ENCODE results near the gene RETREG2. TPM values are rescaled to one million over a fixed set of nuclear protein-coding genes. Genes with fewer than 3 reads are reported as not detected.

The RETREG2 gene
- total RNA-seq, 1 experiment from 2014 or later, result 46.7 TPM

GRCh38 chr2:219167997-219168396 is 10.1 kb upstream of the RETREG2 start:
- H4K8ac ChIP-seq (replicated peaks; ENCODE audit: insufficient read length, low read depth, low read length), result no peak overlapping the region
- no peak overlapping the region for H3K23ac ChIP-seq (ENCODE audit: insufficient read length, low read depth, low read length)
- no peak overlapping the region for H3T11ph ChIP-seq (ENCODE audit: low read length)
- H3K4ac ChIP-seq (ENCODE audit: low read depth, low read length), result no peak overlapping the region
- no peak overlapping the region for H2AFZ ChIP-seq (ENCODE audit: low read length)
- no peaks in the 10 kb centered on the region for H3K4me1 ChIP-seq (ENCODE audit: insufficient read depth, low read length)
- Mint-ChIP-seq H3K4me1 (peaks cover 0 to 4% of the 10 kb centered on the region in 2 experiments; a peak in 1 of 4 replicates), H3K27ac (no peak overlapping the region), H3K4me3 (no peak overlapping the region), H3K36me3 (ENCODE audit: insufficient read depth in 1 of 3, low read depth in 3 of 3) (peaks cover 4 to 11% (median 5%) of the 10 kb centered on the region in 3 experiments; a peak in 4 of 7 replicates), H3K27me3 (ENCODE audit: low read depth) (peaks cover 7% of the 10 kb centered on the region), H3K9me3 (no peaks in the 10 kb centered on the region; a peak in 1 of 5 replicates)
- no peak overlapping the region for H2BK20ac ChIP-seq (ENCODE audit: low read depth, low read length, poor library complexity, severe bottlenecking)
- no peak overlapping the region for H3K56ac ChIP-seq (ENCODE audit: insufficient read length, low read depth, low read length)
- no peak overlapping the region for H4K5ac ChIP-seq (ENCODE audit: insufficient read length, low read depth, low read length)
- TF ChIP-seq CTCF (conservative IDR thresholded peaks at IDR 0.05), result no peak
- H3K9ac ChIP-seq (ENCODE audit: extremely low read depth, insufficient read length, low read length), result no peak overlapping the region
- H2BK5ac ChIP-seq (ENCODE audit: insufficient read length, low read length), result no peak overlapping the region
- H3K14ac ChIP-seq (ENCODE audit: insufficient read depth, low read length), result no peak overlapping the region
- H4K20me1 ChIP-seq (ENCODE audit: control insufficient read depth, insufficient read depth, insufficient read length), result no peaks in the 10 kb centered on the region
- peaks cover 2% of the 10 kb centered on the region for H3K23me2 ChIP-seq (ENCODE audit: insufficient read length, low read depth, low read length, poor library complexity, severe bottlenecking)
- no CpG with 5 or more reads among the region's 5 CpGs for WGBS (ENCODE audit: extremely low coverage, insufficient read length, low lambda C conversion rate)
- no peaks in the 10 kb centered on the region for H3K27me3 ChIP-seq (ENCODE audit: insufficient read depth, low read length)
- no peak overlapping the region for H2AK5ac ChIP-seq (ENCODE audit: insufficient read length, low read length)
- no peak overlapping the region for H2BK12ac ChIP-seq (ENCODE audit: insufficient read length, low read depth, low read length)
- no peak overlapping the region for H2BK15ac ChIP-seq (ENCODE audit: low read depth, low read length)
- H4K91ac ChIP-seq (ENCODE audit: insufficient read length, low read depth, low read length), result no peak overlapping the region
- H3K4me2 ChIP-seq (ENCODE audit: insufficient read depth, insufficient read length, low read length), result no peak overlapping the region
- no peaks in the 10 kb centered on the region for H3K79me1 ChIP-seq (ENCODE audit: insufficient read depth, low read depth, low read length, poor library complexity, severe bottlenecking)
- H2BK120ac ChIP-seq (ENCODE audit: low read depth, low read length, poor library complexity, severe bottlenecking), result no peak overlapping the region
- no peak overlapping the region for H3K27ac ChIP-seq (ENCODE audit: insufficient read length, low read depth, low read length)
- no peak for DNase-seq
- H3K9me3 ChIP-seq (ENCODE audit: control insufficient read depth, low read depth, low read length), result no peaks in the 10 kb centered on the region
- no peaks in the 10 kb centered on the region for H3K79me2 ChIP-seq (ENCODE audit: insufficient read depth, low read length)
- no peak overlapping the region for H3K18ac ChIP-seq (ENCODE audit: insufficient read length, low read depth, low read length)
